Stimulated activated CD4-positive, alpha-beta T cell treated with anti-CD3 and anti-CD28 coated beads, Interleukin-1b, Interleukin-23, amount 100 ng/mL, for 48 hours (primary cell): ENCODE data around the gene SREBF1.

ENCODE experiments used
- DNase-seq: peaks from one replicate; pipeline ENCODE4 v3.0.0-alpha.2; 2020

Gene SREBF1

DNA sequence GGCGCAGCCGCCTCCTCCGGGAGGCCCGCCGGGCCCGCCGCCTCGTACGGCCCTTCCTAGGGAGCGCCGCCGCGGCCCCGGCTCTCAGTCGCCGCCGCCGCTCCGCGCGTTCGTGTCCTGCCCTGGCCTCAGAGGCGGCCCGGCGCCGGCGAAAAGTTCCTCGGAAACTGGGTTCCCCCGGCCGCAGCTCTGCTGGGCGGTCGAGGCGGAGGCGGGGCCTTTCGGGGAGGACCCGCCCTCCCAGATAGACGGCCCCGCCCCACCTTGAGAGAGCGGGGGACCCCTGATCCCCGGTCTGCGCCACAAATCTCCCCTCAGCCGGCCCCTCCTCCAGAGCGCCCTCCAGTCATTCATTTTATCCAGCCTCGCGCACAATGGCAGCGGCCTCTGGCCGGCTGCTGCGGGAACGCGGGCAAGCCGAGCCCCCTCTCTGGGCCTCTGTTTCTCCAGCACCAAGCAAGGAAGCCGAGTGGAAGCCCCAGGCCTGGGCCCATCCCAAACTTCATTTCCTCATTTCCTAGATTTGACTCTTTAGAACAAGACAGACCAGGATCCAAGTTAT lies at the start of gene SREBF1:
Gene SREBF1 (minus strand): TSS at position 169 of the 562 bp plus-strand sequence. CDS start 169 bp downstream, outside the sequence.
- peak; percentile 71 for DNase-seq

- DNase-seq: no peak
Measured at GRCh38 chr17:17886226-17886625, 49.4 kb upstream of the SREBF1 start.

GRCh38 chr17:17884391-17885357 lies 47.9 kb upstream of the SREBF1 start:
- DNase-seq: no peak

GRCh38 chr17:17883801-17884200 lies 47.0 kb upstream of the SREBF1 start:
- no peak for DNase-seq

DNA sequence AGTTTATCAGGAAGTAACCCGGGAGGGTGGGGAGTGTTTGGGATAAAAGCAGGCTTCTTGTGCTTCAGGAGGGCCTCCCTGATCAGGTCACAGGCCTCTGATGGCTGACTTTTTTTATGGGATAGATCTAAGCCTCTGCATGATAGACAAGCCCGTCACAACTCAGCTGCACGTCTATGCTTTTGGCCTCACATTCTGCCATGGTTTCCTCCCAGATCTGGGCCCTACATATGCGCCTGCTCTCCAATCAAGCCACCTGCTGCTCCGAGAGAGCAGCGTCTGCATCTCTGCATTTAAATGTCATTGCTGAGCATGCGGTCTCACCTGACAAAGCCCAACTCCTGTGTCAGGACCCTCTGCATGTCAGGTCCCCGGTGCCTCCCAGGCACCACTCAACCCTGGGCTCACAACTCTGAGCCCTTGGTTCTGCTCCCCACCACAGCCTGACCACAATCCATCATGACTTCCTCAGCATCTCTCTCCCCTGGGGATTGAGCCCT lies 45.3 kb upstream of the SREBF1 start:
- DNase-seq: no peak

DNA sequence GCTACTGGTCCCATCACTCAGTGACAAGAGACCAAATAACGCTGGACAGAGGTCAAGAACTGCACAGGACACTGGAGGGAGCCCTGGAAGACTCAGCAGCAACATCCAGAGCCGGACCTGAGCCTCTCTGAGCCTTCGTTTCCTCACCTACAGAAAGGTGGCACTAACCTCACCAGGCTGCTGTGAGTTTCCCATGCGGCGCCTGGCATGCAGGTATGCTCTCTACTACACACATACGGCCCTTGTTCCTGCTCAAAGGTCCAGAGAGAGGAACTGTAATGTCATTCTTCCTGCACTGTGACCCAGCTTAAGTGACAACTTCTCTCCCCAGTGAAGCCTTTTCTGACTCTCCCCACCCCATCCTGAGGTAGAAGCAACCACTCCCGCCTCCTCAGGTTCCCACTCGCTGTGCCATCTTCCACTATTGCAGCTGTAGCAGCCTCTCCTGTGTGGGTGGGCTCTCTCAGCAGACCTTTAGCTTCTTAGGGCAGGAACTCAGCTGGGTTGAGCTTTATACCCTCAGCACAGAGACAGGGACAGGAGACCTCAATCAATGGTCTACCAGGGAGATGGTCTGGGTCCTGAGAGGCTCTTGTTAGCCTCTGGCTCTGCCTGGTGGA lies 43.9 kb upstream of the SREBF1 start:
- DNase-seq: no peak

DNA sequence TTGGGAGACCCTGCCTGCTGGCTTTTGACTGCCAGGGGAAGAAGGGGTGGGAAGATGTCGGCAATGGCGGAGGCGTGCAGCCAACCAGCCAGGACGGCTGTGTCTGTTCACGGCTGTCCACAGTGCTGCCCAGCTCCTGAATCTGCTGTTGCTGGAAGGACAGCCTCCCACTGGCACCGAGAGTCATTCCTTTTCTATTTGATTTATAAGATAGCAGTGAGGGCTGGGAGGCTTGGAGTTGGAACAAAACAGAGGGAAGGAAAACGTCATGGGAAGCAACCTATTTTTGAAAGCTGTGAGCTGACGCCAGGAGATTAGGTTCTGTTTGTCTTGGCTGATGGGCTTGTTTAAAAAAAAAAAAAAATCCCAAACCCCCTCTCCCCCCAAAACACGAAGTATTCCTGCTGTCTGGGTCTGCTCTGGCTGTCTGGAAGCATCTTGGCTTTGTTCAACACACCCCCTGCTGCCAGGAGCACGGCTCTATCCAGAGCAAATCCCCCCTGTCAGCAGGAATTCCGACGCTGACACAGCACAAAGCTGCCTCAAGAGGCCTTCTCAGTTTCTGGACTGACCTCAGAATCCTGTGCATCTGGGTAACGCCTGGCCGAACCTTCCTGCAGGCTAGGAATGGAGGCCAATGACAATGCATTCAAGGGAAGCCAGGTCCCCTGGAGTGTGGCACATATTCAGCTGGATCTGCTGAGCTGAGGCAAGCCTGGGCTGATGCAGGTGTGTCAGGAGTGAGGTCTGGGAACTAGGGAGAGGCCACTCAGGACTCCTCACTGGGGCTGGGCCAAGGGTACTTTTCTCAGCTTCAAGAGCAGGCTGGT lies 41.0 kb upstream of the SREBF1 start:
- DNase-seq: no peak

DNA sequence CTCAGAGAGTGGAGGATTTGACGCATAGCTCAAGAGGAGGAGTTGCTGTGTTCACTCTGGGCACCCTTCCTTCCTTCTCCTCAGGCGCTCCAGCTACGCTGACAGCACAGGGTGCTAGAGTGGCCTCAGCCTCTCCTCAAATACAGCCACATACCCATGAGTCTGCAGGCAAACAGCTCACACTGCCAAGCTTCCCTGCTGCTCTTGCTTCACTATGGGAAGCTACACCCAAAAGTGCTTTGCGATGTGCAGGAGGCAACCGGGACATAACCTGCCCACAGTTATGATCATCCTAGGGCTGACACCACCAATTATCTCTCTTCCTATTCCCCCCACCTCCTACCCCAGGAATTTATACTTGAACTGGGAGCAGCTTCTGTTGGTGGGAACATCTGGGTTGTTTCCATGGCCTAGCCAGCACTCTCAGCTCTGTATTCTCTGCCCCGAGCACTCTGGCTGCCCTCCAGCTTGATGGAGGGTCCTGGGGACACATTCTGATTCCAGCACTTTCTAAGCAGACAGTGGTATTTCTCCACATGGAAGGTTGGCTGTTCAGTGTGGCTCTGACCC lies 40.3 kb upstream of the SREBF1 start:
- DNase-seq: no peak

DNA sequence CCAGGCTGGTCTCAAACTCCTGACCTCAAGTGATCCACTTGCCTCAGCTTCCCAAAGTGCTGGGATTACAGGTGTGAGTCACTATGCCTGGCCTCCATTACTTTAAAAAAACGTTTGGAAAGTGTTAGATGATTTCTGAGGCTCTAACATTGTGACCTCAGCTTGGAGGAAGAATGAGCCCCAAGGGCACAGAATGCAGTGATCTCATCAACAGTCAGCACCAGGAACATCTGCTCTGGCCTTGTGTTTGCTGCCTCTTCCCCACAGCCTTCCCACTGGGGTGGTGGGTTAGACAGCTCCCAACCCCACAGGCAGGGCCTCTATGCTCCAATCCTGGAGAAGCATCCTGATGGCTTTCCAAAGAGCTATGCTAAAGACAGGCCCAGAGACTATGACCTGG lies 37.7 kb upstream of the SREBF1 start:
- DNase-seq: no peak

DNA sequence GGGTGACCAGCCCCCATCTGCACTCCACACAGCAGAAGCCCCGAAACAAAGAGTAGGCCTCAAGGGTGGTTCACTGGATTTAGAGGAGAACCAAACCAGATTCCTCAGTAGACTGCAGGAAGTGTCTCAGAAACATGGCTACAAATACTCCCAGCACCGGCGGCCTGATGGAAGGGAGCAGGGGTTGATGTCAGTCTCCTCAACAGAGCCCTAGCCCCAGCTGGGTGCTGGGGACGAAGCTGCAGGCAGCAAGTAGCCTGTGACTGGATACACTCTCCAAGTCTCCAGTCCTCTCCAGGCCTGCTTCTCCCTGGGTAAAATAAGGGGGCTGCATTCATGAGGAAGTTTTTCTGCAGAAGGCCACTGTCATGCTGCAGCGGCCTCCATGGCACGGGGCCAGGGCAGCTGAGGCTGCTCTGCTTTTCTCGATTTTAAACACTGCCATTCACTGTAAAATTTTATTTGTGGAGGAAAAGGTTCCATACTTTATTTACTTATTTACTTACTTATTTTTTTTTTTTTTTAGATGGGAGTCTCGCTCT lies 36.7 kb upstream of the SREBF1 start:
- no peak for DNase-seq

GRCh38 chr17:17872547-17873345 lies 36.0 kb upstream of the SREBF1 start:
- no peak for DNase-seq

- no peak for DNase-seq
Measured at GRCh38 chr17:17871913-17872312, 35.1 kb upstream of the SREBF1 start.

DNA sequence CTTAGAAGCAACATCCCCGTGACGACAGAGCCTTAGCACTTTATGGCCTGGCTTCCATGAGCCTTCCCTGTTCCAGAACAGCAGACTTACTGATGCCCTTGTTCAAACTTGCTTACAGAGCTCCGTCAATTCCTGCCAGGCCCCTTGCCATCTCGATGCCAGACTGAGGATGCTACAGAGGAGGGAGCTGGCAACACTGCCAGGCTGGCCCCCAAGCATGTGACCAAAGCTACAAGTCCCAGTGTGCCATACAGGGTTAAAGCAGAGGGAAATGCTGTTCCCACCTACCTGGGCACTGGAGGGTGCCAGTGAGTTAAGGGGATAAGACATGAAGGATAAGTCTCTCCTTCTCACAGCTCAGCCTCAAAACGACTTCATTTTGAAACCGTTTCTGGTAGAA lies 33.5 kb upstream of the SREBF1 start:
- DNase-seq: no peak

- DNase-seq: no peak
Measured at GRCh38 chr17:17868641-17869522, 32.1 kb upstream of the SREBF1 start.

DNA sequence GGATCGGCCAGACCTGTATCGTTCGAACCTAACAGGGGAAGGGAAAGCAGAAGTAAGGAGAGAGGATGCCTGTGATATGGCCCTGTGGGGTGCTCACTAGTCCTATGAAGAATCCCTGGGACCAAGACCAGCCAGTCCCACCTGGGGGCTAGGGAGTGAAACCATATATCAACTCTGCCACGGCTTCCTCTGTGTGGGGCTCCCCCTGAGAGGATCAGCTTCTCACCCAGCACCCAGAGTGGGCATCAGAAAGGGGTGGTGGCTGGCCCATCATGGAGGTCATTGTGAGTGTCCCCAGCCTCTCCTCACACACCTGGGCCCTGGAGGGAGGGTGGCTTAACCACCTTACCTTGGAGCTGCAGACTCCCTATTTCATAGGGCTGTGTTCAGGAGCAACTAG lies 30.1 kb upstream of the SREBF1 start:
- DNase-seq: no peak

DNA sequence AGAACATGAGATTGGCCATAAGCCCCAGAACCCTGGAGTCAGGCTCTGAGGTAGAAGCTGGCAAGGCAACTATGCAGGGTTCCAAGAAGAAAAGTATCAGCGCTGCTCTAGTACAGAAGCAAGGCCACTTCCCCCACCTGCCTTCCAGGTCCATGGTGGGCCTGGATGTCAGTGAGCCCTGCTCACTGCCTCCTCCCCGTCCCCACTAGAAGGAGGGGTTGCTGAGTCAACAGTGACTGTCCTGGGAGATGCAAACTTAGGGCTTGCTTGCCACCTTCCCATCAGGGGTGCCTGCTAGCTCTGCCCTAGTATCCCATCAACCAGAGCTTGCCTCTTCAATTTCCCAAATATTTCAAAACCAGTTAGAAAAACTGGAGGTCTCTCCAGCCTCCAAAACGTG lies 29.6 kb upstream of the SREBF1 start:
- DNase-seq: no peak

- no peak for DNase-seq
Measured at GRCh38 chr17:17865035-17865434, 28.2 kb upstream of the SREBF1 start.

- no peak for DNase-seq
Measured at GRCh38 chr17:17860766-17861107, 24.0 kb upstream of the SREBF1 start.

- DNase-seq: peak; percentile 64
Measured at GRCh38 chr17:17859909-17860765, 23.4 kb upstream of the SREBF1 start.
